ENCODE results near the gene TMEM273.

Gene TMEM273

DNA sequence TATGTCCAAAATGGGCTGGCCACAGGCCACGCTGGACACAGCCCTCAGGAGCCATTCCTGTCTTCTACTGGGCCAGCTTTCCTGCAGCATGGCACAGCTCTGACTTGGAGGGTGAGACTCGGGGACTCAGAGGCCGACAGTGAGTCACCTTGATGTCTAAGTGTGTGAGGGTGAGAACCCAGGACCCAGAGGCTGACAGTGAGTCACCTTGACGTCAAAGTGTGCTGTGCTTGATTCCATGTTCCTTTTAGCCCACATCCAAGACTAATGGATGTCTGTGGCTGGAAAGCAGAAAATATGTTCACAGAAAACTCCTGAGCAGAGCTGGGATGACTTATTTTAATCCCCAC lies 48.4 kb downstream of the TMEM273 start:
- Mint-ChIP-seq H3K27ac (no peak overlapping the region), H3K27me3 (peaks cover 17% of the 10 kb centered on the region), H3K9me3 (no peaks in the 10 kb centered on the region), H3K4me1 (ENCODE audit: low read depth) (no peaks in the 10 kb centered on the region), H3K4me3 (no peak overlapping the region), H3K36me3 (ENCODE audit: low read depth) (no peaks in the 10 kb centered on the region)
- DNase-seq, result no peak

DNA sequence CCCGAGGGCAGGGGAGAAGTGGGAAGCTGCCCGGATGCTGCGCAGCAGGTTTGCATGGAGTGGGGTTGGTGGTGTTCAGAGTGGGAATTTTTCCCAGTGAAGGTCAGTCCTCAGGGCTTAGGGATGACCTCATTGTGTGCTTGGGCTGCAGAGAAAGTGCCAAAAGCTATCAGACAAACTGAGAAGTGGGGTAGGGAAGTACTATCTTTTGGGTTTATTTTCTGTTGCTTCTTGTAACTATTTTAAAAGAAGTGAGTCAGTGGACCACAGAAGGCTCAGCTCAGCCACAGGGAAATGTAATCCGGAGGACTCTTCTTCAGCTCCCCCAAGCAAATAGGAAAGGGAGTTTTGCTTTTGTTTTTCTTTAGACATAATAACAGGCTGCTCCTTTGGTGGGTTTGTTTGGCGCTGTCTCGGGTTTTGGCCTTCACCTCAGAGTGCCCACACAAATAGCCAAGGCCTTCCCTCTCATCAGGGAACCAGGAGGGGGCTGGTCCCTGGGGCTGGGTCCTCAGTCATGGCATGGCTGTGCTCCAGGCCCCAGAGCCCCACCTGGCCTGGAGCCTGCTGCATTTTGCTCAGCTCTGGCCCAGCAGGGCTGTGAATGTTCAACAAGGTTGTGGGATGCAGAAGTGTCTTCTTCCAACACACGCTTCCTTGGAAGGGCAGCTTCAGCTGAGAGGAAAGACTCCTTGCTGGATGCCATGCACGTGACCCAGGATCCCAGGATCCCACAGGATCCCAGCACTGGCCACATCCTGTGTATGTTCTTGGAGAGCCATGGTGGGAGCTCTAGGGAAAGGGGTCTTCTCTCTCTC lies 49.0 kb downstream of the TMEM273 start:
- no peak overlapping the region for H3K27ac Mint-ChIP-seq
- no peak for DNase-seq

DNA sequence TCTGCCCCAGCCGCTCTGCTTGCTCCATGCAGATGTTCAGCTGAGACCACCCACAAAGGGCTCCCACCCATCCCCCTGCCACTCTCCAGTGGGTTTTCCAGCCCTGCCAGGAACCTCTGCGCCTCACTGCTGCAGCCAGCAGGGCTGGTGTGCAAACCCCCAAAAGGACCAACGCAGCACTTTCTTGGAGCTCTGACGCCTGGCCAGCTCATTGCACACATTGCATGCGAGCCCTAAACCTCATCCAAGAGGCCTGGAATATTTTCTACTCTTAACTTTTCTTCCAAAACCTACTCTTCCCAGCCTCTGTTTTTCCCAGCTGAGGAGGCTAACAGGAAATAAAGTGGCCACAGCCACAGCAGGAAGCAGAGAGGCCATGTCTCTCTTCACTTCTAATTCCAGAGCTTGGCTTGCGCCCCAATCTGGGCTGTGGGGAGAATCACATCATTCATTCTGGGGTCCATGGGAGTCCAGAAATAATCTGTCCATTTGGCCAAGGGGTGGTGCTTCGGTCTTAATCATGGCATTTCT lies 49.8 kb downstream of the TMEM273 start:
- no peak for DNase-seq
- peaks cover 29% of the 10 kb centered on the region for H3K27me3 Mint-ChIP-seq
- H3K9me3 Mint-ChIP-seq, result no peaks in the 10 kb centered on the region
- H3K4me1 Mint-ChIP-seq (ENCODE audit: low read depth), result no peaks in the 10 kb centered on the region
- H3K36me3 Mint-ChIP-seq (ENCODE audit: low read depth), result no peaks in the 10 kb centered on the region
- no peak overlapping the region for H3K27ac Mint-ChIP-seq
- no peak overlapping the region for H3K4me3 Mint-ChIP-seq

More for the DNA sequence above, 49.0 kb downstream of the TMEM273 start:
- Mint-ChIP-seq H3K9me3 (no peaks in the 10 kb centered on the region), H3K36me3 (ENCODE audit: low read depth) (no peaks in the 10 kb centered on the region), H3K4me3 (no peak overlapping the region), H3K27me3 (peaks cover 21% of the 10 kb centered on the region), H3K4me1 (ENCODE audit: low read depth) (no peaks in the 10 kb centered on the region)

DNA sequence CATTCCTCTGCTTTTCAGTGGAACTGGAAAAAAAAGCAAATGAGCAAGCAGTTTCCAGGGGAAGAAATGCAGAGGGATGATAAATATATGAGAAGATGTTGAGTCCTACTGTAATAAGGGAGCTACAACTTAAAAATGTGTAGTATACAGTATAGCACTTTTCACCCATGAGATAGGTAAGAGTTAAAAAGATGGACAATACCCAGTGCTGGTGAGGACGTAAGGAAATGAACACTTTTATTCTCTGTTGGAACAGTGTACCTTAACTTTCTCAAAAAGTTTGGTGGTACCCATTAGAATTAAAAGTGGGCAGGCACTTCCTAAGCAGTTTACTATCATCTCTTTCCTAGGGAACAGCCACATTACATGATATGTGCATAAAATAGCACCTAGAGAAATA lies 51.7 kb downstream of the TMEM273 start:
- Mint-ChIP-seq H3K4me1 (ENCODE audit: low read depth) (no peaks in the 10 kb centered on the region), H3K36me3 (ENCODE audit: low read depth) (no peaks in the 10 kb centered on the region), H3K27ac (no peak overlapping the region), H3K9me3 (no peaks in the 10 kb centered on the region), H3K4me3 (no peak overlapping the region), H3K27me3 (peaks cover 29% of the 10 kb centered on the region)
- no peak for DNase-seq

DNA sequence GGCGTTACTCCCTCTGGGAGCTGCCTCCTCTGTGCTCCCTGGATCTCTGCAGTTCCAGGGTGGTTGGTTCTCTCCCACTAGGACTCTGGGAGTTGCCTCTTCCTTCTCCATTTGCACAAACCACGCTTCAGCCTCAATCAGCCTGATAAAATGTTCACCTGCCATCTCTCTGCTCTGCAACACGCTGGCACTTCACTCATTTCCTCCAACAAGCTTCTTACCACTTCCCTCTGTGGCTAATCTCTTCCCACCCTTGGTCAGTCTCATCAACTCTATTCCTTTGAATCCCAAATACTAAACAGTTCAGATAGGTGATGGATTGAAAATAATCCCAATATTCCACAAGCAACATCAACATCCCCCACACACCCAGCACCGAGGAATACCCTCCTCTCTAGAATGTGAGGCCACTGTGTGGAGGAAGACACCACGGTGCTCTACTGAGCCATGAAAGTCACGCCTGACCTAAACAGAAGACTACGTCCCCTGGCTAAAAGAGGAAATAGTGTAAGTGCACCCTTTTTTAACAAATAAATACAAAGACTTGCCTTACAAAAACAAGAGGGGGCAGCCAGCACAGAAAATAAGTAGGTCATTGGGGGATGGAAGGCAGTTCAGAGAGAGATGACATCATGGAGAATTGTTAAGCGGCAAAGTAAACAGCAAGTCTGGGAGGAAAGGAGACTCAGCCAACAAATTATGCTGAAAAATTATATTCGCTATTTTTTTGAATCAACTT lies 52.4 kb downstream of the TMEM273 start:
- H3K27me3 Mint-ChIP-seq, result peaks cover 25% of the 10 kb centered on the region
- no peak overlapping the region for H3K27ac Mint-ChIP-seq
- no peaks in the 10 kb centered on the region for H3K9me3 Mint-ChIP-seq
- no peaks in the 10 kb centered on the region for H3K36me3 Mint-ChIP-seq (ENCODE audit: low read depth)
- no peak for DNase-seq
- no peak overlapping the region for H3K4me3 Mint-ChIP-seq
- no peaks in the 10 kb centered on the region for H3K4me1 Mint-ChIP-seq (ENCODE audit: low read depth)

DNA sequence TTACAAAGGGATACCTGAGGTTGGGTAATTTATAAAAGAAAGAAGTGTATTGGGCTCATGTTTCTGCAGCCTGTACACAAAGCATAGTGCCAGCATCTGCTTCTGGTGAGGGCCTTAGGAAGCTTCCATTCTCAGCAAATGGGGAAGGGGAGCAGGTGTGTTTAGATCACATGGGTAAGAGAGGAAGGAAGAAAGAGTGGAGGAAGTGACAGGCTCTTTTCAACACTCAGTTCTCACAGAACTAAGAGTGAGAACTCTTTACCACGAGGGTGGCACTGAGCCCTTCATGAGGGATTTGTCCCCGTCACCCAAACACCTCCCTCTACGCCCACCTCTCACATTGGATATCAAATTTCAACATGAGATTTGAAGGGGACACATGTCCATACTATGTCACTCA lies 53.9 kb downstream of the TMEM273 start:
- no peak overlapping the region for H3K4me3 Mint-ChIP-seq
- no peaks in the 10 kb centered on the region for H3K4me1 Mint-ChIP-seq (ENCODE audit: low read depth)
- peaks cover 30% of the 10 kb centered on the region for H3K27me3 Mint-ChIP-seq
- no peaks in the 10 kb centered on the region for H3K36me3 Mint-ChIP-seq (ENCODE audit: low read depth)
- H3K27ac Mint-ChIP-seq, result no peak overlapping the region
- no peaks in the 10 kb centered on the region for H3K9me3 Mint-ChIP-seq
- DNase-seq, result no peak

DNA sequence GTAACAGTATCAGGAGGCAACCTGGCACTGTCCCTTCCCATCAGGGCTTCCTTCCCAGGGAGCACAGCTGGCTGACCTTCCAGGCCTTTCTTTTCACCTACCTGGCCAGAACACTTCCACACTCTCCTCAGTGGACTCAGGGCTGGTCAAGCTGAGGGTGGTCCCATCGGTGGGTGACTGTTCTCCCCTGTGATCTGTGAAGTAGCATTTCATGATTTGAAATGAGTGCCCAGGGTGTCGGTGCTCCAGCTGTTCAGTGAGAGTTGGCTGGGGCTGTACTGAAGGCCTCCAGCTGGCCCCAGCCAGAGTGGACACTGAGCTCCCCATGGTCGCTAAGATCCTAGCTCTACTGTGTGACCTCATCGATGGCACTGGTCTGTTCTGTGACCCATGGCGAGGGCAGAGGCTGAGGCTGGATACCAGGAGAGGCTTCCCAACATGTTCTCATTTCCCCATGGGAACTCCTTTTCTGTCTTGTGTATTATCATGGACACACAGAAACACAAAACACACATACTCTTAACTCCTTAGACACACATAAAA lies 54.4 kb downstream of the TMEM273 start, which contains the start of gene FAM170B:
Gene FAM170B (minus strand): TSS at position 316 of the 543 bp plus-strand sequence. CDS start 103 bp downstream, at position 213.
- Mint-ChIP-seq H3K36me3 (ENCODE audit: low read depth) (no peaks in the 10 kb centered on the region), H3K4me3 (no peak within 1 kb of the TSS)

DNA sequence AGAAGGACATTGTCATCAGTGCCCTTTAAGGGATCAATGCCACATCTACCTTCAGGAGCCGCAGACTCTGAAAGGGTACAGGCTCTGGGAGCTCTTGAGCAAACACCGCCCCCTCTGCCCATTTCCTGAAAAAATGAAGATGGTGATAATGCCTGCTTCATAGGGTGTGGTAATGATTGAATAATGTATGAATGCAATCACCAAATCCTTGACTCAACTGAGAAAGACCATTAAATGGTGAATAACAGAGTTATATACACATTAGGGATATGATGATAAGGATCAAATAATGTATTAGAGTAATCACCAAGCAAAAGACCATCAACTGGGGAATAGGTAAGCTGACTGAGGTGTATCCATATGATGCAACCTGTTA lies 55.8 kb downstream of the TMEM273 start:
- Mint-ChIP-seq H3K36me3 (ENCODE audit: low read depth) (no peaks in the 10 kb centered on the region), H3K4me3 (no peak overlapping the region), H3K27me3 (peaks cover 42% of the 10 kb centered on the region), H3K27ac (no peak overlapping the region), H3K9me3 (no peaks in the 10 kb centered on the region), H3K4me1 (ENCODE audit: low read depth) (no peaks in the 10 kb centered on the region)
- no peak for DNase-seq

More for the DNA sequence above, 54.4 kb downstream of the TMEM273 start, which contains the start of gene FAM170B:
- Mint-ChIP-seq H3K27me3 (peaks cover 34% of the 10 kb centered on the region), H3K4me1 (ENCODE audit: low read depth) (no peaks in the 10 kb centered on the region), H3K9me3 (no peaks in the 10 kb centered on the region), H3K27ac (no peak within 1 kb of the TSS)
- no peak for DNase-seq

DNA sequence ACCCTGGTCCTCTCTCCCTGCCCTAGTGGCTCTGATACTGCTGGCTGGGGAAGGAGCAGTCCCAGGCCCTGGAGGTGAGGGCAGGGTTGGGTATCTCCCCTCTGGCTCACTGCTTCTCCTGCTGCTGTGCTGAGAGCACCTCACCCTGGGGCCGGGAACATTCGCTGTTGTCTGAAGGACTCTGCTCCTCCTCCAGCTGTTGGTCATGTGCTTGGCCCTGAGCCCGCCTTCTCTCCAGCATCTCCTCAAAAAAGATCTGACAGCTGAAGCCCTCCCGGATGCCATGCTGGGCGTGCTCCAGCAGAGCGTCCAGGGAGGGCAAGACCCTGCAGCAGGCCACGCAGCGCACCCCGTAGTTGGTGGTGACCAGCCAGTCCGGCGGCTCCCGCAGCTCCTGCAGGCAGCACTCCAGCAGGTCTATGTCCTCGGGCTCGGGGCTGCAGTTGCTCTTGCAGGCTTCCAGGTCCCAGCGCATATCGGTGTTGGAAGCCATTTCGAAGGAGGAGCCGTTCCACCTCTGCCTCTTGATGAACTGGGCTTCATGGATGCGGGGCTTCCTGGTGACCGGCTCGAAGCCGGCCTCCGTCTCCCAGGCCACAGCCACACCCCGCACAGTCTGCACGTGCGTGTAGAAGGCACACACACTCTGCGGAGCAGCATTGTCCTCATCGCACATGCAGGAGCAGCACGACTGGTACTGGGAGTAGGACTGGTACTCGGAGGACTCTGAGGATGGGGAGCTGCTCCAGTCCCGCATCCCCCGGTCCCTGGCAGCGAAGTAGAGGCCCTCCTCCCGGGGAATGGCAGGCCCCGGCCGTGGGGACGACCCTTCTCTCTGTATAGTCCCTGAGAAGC lies 56.5 kb downstream of the TMEM273 start:
- Mint-ChIP-seq H3K27ac (no peak overlapping the region), H3K4me3 (no peak overlapping the region), H3K9me3 (no peaks in the 10 kb centered on the region), H3K4me1 (ENCODE audit: low read depth) (no peaks in the 10 kb centered on the region), H3K27me3 (peaks cover 42% of the 10 kb centered on the region), H3K36me3 (ENCODE audit: low read depth) (no peaks in the 10 kb centered on the region)
- no peak for DNase-seq

DNA sequence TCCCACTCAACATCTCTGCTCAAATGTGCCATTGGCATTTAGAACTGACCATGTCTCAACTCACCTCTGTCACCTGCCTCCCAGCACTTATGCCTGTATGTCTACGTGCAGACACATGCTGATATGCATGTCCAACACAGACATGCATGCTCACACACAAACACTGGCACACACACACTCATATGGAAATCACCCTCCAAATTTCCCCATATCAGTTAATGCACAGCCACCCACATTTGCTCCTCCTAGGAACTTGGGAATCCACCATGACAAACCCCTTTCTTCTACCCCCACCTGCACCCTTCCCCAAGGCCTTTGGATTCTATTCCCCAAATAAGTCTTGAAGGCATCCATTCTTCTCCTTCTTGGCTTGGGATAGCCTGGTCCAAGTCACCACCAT lies 58.8 kb downstream of the TMEM273 start:
- H3K4me1 Mint-ChIP-seq (ENCODE audit: low read depth), result no peaks in the 10 kb centered on the region
- no peaks in the 10 kb centered on the region for H3K36me3 Mint-ChIP-seq (ENCODE audit: low read depth)
- H3K9me3 Mint-ChIP-seq, result peaks cover 4% of the 10 kb centered on the region
- H3K4me3 Mint-ChIP-seq, result no peak overlapping the region
- DNase-seq, result no peak
- H3K27me3 Mint-ChIP-seq, result peaks cover 28% of the 10 kb centered on the region
- H3K27ac Mint-ChIP-seq, result no peak overlapping the region

DNA sequence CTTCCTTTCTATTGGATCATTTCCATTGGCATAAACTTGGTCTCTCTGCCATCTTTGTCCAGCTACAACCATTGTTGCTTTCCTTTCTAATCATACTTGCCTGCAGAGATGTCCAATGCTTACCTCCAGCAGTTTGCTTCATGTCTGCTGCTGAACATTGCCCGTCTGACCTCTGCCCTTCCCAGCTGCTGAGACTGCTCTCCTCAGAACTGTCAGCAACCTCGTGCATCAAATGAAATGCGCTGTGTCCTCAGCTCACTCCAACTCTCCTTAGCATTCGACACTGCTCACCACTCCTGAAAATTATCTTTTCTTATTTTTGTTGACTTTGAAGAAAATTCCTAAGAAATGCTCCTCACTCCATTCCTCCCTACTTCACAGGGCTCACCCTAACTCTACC lies 59.3 kb downstream of the TMEM273 start:
- no peak for DNase-seq
- H3K4me1 Mint-ChIP-seq (ENCODE audit: low read depth), result no peaks in the 10 kb centered on the region
- H3K27ac Mint-ChIP-seq, result no peak overlapping the region
- no peaks in the 10 kb centered on the region for H3K36me3 Mint-ChIP-seq (ENCODE audit: low read depth)
- peaks cover 23% of the 10 kb centered on the region for H3K27me3 Mint-ChIP-seq
- no peak overlapping the region for H3K4me3 Mint-ChIP-seq
- peaks cover 4% of the 10 kb centered on the region for H3K9me3 Mint-ChIP-seq

DNA sequence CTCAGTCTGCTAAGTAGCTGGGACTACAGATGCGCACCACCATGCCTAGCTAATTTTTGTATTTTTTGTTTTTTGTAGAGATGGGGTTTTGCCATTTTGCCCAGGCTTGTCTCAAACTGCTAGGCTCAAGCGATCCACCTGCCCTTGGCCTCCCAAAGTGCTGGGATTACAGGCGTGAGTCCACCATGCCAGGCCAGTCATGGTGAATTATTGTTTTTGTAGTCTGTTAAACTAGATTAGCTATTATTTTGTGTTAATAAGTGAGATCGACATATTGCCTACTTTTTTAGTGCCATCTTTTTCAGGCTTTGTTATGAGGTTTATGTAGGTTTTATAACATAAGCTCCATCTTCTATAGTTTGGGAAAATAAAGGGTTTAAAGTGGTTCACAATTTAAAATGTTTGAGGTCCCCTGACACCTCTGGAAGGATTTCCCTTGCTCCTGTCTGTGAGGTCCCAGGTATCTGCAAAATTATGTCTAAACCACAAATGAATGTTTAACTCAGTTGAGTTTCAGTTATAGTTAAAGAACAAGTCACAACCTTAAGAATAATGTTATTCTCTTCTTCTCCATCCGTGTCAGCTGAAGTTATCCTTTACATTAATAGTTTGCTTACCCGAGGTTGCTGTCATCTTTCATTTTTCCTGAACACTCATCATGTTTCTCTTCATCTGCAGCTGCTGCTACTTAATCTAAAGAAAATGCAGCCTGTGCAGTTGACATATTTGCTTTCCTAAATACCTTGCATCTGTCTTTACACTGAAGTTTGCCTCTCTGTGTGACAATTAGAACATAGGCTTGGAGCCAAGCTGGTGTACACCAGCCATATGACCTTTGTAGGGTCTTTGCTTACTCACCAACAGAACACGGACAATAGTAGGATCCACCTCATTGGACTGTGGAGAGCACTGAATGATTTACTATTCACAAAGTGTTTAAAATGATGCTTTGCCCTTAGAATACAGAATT lies 63.9 kb downstream of the TMEM273 start:
- Mint-ChIP-seq H3K9me3 (peaks cover 4% of the 10 kb centered on the region), H3K36me3 (ENCODE audit: low read depth) (no peaks in the 10 kb centered on the region), H3K27me3 (peaks cover 21% of the 10 kb centered on the region), H3K4me1 (ENCODE audit: low read depth) (no peaks in the 10 kb centered on the region), H3K27ac (no peak overlapping the region), H3K4me3 (no peak overlapping the region)
- no peak for DNase-seq

DNA sequence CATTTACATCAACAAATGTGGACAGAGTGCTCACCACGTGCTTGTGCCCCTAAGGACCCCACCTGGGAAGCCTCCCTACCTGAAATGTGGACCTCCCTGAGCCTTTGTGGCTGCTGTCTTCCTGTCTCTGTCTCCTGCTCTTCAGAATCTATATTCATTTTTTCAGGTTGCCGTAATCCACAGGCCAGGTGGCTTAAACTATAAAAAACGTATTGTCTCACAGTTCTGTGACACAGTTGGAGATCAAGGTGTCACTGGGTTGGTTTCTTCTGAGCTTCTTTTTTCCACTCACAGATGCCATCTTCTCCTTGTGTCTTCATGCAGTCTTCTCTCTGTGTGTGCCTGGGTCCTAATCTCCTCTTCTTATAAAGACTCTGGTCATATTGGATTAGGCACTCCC lies 67.3 kb downstream of the TMEM273 start:
- peaks cover 4% of the 10 kb centered on the region for H3K9me3 Mint-ChIP-seq
- H3K27ac Mint-ChIP-seq, result no peak overlapping the region
- no peaks in the 10 kb centered on the region for H3K4me1 Mint-ChIP-seq (ENCODE audit: low read depth)
- no peaks in the 10 kb centered on the region for H3K36me3 Mint-ChIP-seq (ENCODE audit: low read depth)
- no peak overlapping the region for H3K4me3 Mint-ChIP-seq
- DNase-seq, result no peak
- peaks cover 31% of the 10 kb centered on the region for H3K27me3 Mint-ChIP-seq

All from activated T-cell treated with anti-CD3 and anti-CD28 coated beads, Interleukin-2, amount 50 U/mL, for 24 hours (primary cell).